Trophoblast cell (in vitro differentiated cells and primary cell): ENCODE results near the gene SMIM36.
A peak's percentile ranks its signal among the peaks of the same experiment; 100 is the strongest.
"Not testable (repeated sequence)": the region's sequence is repeated elsewhere in the genome, so short reads cannot be mapped to it uniquely, and the experiment has no call there.

ENCODE experiments used
- DNase-seq, 2 donors: peaks; one replicate each; pipeline ENCODE4 v3.0.0-alpha.2; 2016
- H2AFZ ChIP-seq: 2 replicates; pipeline ENCODE4 v1.6.1; 2013; ENCODE audit warnings: low read length, moderate library complexity, mild to moderate bottlenecking; ENCODE audit not compliant: insufficient read depth, poor library complexity
- H2AK5ac ChIP-seq: 2 replicates; pipeline ENCODE4 v1.6.1; 2013; ENCODE audit warnings: mild to moderate bottlenecking, low read length
- H2BK120ac ChIP-seq: 2 replicates; pipeline ENCODE4 v1.6.1; 2013; ENCODE audit warnings: low read length, mild to moderate bottlenecking, moderate library complexity; ENCODE audit not compliant: insufficient read depth, poor library complexity
- H2BK12ac ChIP-seq: 2 replicates; pipeline ENCODE4 v1.6.1; 2013; ENCODE audit warnings: mild to moderate bottlenecking, low read length, moderate library complexity
- H2BK5ac ChIP-seq: 2 replicates; pipeline ENCODE4 v1.6.1; 2013; ENCODE audit warnings: low read length, low read depth, moderate library complexity, mild to moderate bottlenecking; ENCODE audit not compliant: poor library complexity
- H3K14ac ChIP-seq: 2 replicates; pipeline ENCODE4 v1.6.1; 2013; ENCODE audit warnings: mild to moderate bottlenecking, low read length
- H3K18ac ChIP-seq: 2 replicates; pipeline ENCODE4 v1.6.1; 2013; ENCODE audit warnings: mild to moderate bottlenecking, low read length
- H3K23ac ChIP-seq: 2 replicates; pipeline ENCODE4 v1.6.1; 2013; ENCODE audit warnings: low read length
- H3K27ac ChIP-seq: 2 replicates; pipeline ENCODE4 v1.5.1; 2013; ENCODE audit warnings: low read depth, mild to moderate bottlenecking, inconsistent platforms, low read length, moderate library complexity
- H3K27me3 ChIP-seq: 2 replicates; pipeline ENCODE4 v1.6.1; 2013; ENCODE audit warnings: inconsistent platforms, mild to moderate bottlenecking, low read length, moderate library complexity; ENCODE audit not compliant: insufficient read depth
- H3K36me3 ChIP-seq, 2 experiments: 1 replicate in 1 of 2; 2 replicates in 1 of 2; pipeline ENCODE4 v1.6.1; 2013; ENCODE audit warnings: low read length in 2 of 2, mild to moderate bottlenecking in 2 of 2, moderate library complexity in 1 of 2; ENCODE audit not compliant: insufficient read depth in 2 of 2, control insufficient read depth in 1 of 2
- H3K4ac ChIP-seq: 2 replicates; pipeline ENCODE4 v1.6.1; 2013; ENCODE audit warnings: low read depth, mild to moderate bottlenecking, low read length, moderate library complexity
- H3K4me1 ChIP-seq, 2 experiments: 1 replicate in 1 of 2; 2 replicates in 1 of 2; pipeline ENCODE4 v1.6.1; 2013; ENCODE audit warnings: low read length in 2 of 2, mild to moderate bottlenecking in 2 of 2, moderate library complexity in 1 of 2; ENCODE audit not compliant: insufficient read depth in 2 of 2, control insufficient read depth in 1 of 2
- H3K4me2 ChIP-seq: 2 replicates; pipeline ENCODE4 v1.6.1; 2013; ENCODE audit warnings: inconsistent platforms, mild to moderate bottlenecking, low read length, moderate library complexity
- H3K4me3 ChIP-seq: 2 replicates; pipeline ENCODE4 v1.5.1; 2013; ENCODE audit warnings: mild to moderate bottlenecking, low read depth, low read length, inconsistent platforms
- H3K79me1 ChIP-seq: one replicate; pipeline ENCODE4 v1.6.1; 2013; ENCODE audit warnings: low read length
- H3K79me2 ChIP-seq: 2 replicates; pipeline ENCODE4 v1.6.1; 2013; ENCODE audit warnings: low read length, mild to moderate bottlenecking; ENCODE audit not compliant: control insufficient read depth, insufficient read depth, poor library complexity
- H3K9ac ChIP-seq: 2 replicates; pipeline ENCODE4 v1.6.1; 2013; ENCODE audit warnings: mild to moderate bottlenecking, low read length
- H3K9me3 ChIP-seq: 2 replicates; pipeline ENCODE4 v1.6.1; 2013; ENCODE audit warnings: low read depth, mild to moderate bottlenecking, control low read depth, inconsistent platforms, low read length; ENCODE audit not compliant: insufficient read depth
- H4K12ac ChIP-seq: 2 replicates; pipeline ENCODE4 v1.6.1; 2013; ENCODE audit warnings: low read depth, mild to moderate bottlenecking, low read length, moderate library complexity
- H4K8ac ChIP-seq: 2 replicates; pipeline ENCODE4 v1.6.1; 2013; ENCODE audit warnings: low read depth, mild to moderate bottlenecking, low read length, moderate library complexity
- H4K91ac ChIP-seq: one replicate; pipeline ENCODE4 v1.6.1; 2013; ENCODE audit warnings: low read depth, mild to moderate bottlenecking, low read length, moderate library complexity
- WGBS: extraction: QIAGEN DNeasy Blood & Tissue Kit; methylation state at CpG from one replicate; pipeline ENCODE4 v1.1.7; 2013; ENCODE audit warnings: missing lambda C conversion rate; ENCODE audit not compliant: insufficient read length, insufficient coverage; ENCODE audit errors: extremely low coverage; 5-methylcytosine and 5-hydroxymethylcytosine counted together

The SMIM36 gene

DNA sequence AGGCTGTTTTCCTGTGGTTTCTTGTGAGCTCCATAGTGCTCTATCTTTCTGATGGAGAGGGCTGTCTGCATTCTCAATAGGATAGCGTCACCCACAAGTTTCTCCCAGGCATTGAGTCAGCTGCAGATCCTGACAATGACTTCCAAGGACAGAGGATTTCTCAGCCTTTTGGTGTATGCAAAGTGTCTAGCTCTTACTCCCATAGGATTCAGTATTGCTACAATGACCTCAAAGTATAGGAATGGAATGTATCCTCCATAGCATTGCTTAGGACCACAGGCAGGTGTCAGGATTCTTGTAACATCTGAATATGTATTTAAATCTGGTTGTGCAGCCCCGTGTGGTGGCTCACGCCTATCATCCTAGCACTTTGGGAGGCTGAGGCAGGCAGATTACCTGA lies 32.3 kb downstream of the SMIM36 start:
- no peak overlapping the region for H3K23ac ChIP-seq
- no peaks in the 10 kb centered on the region for H3K27me3 ChIP-seq
- H4K12ac ChIP-seq = no peak overlapping the region
- H3K4me1 ChIP-seq = no peaks in the 10 kb centered on the region
- H3K14ac ChIP-seq = no peak overlapping the region
- no peak overlapping the region for H2BK120ac ChIP-seq
- H3K4me3 ChIP-seq = no peak overlapping the region
- no peak overlapping the region for H3K4ac ChIP-seq
- H4K8ac ChIP-seq = no peak overlapping the region
- no peak overlapping the region for H3K9ac ChIP-seq
- H3K79me1 ChIP-seq = no peaks in the 10 kb centered on the region
- H2BK12ac ChIP-seq = no peak overlapping the region
- no peak overlapping the region for H2AFZ ChIP-seq
- no peaks in the 10 kb centered on the region for H3K79me2 ChIP-seq
- peaks cover 0 to 1% of the 10 kb centered on the region in 2 experiments for H3K36me3 ChIP-seq
- H3K4me2 ChIP-seq = no peak overlapping the region
- no peak overlapping the region for H2BK5ac ChIP-seq
- H4K91ac ChIP-seq = no peak overlapping the region
- no peak overlapping the region for H2AK5ac ChIP-seq
- H3K27ac ChIP-seq = no peak overlapping the region
- H3K18ac ChIP-seq = no peak overlapping the region
- peaks cover 2% of the 10 kb centered on the region for H3K9me3 ChIP-seq
- DNase-seq = peak; percentile 76 to 90
- WGBS = no CpG with 5 or more reads among the region's 3 CpGs

DNA sequence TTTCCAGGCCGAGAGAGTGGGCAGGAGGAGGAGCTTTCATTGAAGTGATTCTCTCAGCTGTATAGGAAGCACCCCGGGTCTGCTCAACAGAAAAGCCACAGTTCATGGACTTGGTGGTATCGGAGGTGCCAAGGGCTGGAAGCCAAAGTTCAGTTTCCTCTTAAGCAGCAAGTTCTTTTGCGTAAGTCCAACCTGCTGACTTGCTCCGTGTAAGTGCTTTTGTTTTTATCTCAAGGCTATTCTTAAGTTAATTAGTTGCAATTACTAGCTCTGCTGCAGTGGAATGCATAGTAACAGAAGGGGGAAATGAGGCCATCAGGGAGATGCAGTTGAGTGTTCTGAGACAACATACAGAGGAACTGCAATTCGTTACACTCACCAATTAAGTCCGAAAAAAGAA lies 44.6 kb downstream of the SMIM36 start:
- H2AFZ ChIP-seq = no peak overlapping the region
- no peak overlapping the region for H2AK5ac ChIP-seq
- no CpG with 5 or more reads among the region's 7 CpGs for WGBS
- no peak overlapping the region for H2BK120ac ChIP-seq
- no peaks in the 10 kb centered on the region for H3K4me1 ChIP-seq
- H4K8ac ChIP-seq = no peak overlapping the region
- no peak overlapping the region for H3K27ac ChIP-seq
- no peak overlapping the region for H3K23ac ChIP-seq
- no peak overlapping the region for H3K4ac ChIP-seq
- peaks cover 2% of the 10 kb centered on the region for H3K9me3 ChIP-seq
- H2BK12ac ChIP-seq = no peak overlapping the region
- H3K79me1 ChIP-seq = no peaks in the 10 kb centered on the region
- no peak overlapping the region for H4K12ac ChIP-seq
- no peak overlapping the region for H3K9ac ChIP-seq
- no peak overlapping the region for H3K14ac ChIP-seq
- H3K4me2 ChIP-seq = no peak overlapping the region
- H3K79me2 ChIP-seq = no peaks in the 10 kb centered on the region
- no peak overlapping the region for H2BK5ac ChIP-seq
- H3K36me3 ChIP-seq = no peaks in the 10 kb centered on the region
- no peak overlapping the region for H3K4me3 ChIP-seq
- no peak overlapping the region for H4K91ac ChIP-seq
- no peak for DNase-seq
- no peaks in the 10 kb centered on the region for H3K27me3 ChIP-seq
- no peak overlapping the region for H3K18ac ChIP-seq

DNA sequence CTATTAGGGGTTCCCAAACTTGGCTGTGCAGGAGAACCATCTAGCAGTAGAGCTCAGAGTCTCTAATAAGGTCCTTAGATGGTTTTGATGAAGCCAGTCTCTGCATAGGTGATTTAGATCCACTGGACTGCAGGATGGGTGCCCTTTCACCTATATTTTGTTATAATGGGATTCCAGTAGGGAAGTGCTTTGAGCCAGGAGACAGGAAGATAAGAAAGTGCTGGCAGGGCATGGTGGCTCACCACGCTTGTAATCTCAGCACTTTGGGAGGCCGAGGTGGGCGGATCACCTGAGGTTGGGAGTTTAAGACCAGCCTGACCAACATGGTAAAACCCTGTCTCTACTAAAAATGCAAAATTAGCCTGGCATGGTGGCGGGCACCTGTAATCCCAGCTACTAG lies 45.5 kb downstream of the SMIM36 start:
- not testable (repeated sequence) for H4K12ac ChIP-seq, H3K79me2 ChIP-seq, H3K4ac ChIP-seq, H2BK12ac ChIP-seq, H3K4me1 ChIP-seq, DNase-seq, H4K91ac ChIP-seq, H3K18ac ChIP-seq, H3K79me1 ChIP-seq, H3K14ac ChIP-seq, H3K4me3 ChIP-seq, H3K27ac ChIP-seq, H3K4me2 ChIP-seq, H4K8ac ChIP-seq, H3K27me3 ChIP-seq, H3K23ac ChIP-seq, H2BK120ac ChIP-seq, H3K9me3 ChIP-seq, H2AFZ ChIP-seq, H3K9ac ChIP-seq, H2BK5ac ChIP-seq, H2AK5ac ChIP-seq, H3K36me3 ChIP-seq
- no CpG with 5 or more reads among the region's 4 CpGs for WGBS

DNA sequence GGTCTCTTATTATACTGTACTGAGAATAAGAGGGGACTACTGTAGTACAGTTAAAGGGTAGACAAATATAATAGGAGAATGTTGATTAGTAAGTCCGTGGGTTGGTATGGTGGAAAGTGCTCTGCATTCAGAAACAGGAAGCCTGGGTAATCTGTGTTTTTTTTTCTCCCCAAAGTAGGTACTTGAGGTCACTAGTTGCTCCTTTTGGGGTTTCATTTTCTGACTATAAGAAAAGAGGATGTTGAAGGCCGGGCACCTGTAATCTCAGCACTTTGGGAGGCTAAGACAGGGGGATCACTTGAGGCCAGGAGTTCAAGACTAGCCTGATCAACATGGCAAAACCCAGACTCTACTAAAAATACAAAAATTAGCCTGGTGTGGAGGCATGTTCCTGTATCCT lies 47.7 kb downstream of the SMIM36 start:
- Histone ChIP-seq H4K12ac (no peak overlapping the region), H3K4me1 (no peaks in the 10 kb centered on the region), H3K9me3 (peaks cover 2% of the 10 kb centered on the region), H2BK5ac (no peak overlapping the region), H3K4me3 (no peak overlapping the region), H3K18ac (no peak overlapping the region), H3K27me3 (no peaks in the 10 kb centered on the region), H3K4me2 (no peak overlapping the region), H3K23ac (no peak overlapping the region), H3K36me3 (no peaks in the 10 kb centered on the region), H3K79me1 (no peaks in the 10 kb centered on the region), H2BK120ac (no peak overlapping the region), H4K8ac (no peak overlapping the region), H2AK5ac (no peak overlapping the region), H3K79me2 (no peaks in the 10 kb centered on the region), H2AFZ (no peak overlapping the region), H3K4ac (no peak overlapping the region), H3K14ac (no peak overlapping the region), H4K91ac (no peak overlapping the region), H3K27ac (no peak overlapping the region), H2BK12ac (no peak overlapping the region), H3K9ac (no peak overlapping the region)
- no CpG with 5 or more reads among the region's 2 CpGs for WGBS
- DNase-seq = no peak

DNA sequence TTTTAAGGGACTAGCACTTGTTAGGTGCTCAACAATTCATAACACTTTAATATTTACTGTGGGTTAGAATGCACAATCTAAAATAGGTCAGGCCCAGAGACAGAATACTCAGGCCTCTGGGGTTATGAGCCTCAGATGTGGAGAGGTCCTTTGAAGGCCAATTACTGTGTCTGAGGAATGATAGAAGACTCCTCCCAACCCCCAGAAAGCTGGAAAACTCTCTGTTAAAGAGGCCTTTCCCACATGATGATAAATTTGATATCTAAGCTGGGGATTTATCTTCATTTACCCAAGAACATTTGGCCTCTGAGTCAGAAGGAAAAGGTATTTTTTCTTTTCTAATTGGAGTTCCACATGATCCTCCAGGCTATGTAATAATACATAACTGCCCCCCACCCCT lies 48.5 kb downstream of the SMIM36 start:
- no peak for DNase-seq
- no peak overlapping the region for H2BK5ac ChIP-seq
- H3K79me1 ChIP-seq = no peaks in the 10 kb centered on the region
- H3K36me3 ChIP-seq = no peaks in the 10 kb centered on the region
- no peak overlapping the region for H2AFZ ChIP-seq
- no peak overlapping the region for H2BK12ac ChIP-seq
- H3K9ac ChIP-seq = no peak overlapping the region
- no peak overlapping the region for H3K27ac ChIP-seq
- H3K14ac ChIP-seq = no peak overlapping the region
- no peak overlapping the region for H3K23ac ChIP-seq
- H3K18ac ChIP-seq = no peak overlapping the region
- no peak overlapping the region for H3K4me3 ChIP-seq
- no peaks in the 10 kb centered on the region for H3K9me3 ChIP-seq
- no peak overlapping the region for H4K91ac ChIP-seq
- H4K12ac ChIP-seq = no peak overlapping the region
- no peak overlapping the region for H3K4me2 ChIP-seq
- H2AK5ac ChIP-seq = no peak overlapping the region
- H2BK120ac ChIP-seq = no peak overlapping the region
- H4K8ac ChIP-seq = no peak overlapping the region
- no peaks in the 10 kb centered on the region for H3K79me2 ChIP-seq
- no peak overlapping the region for H3K4ac ChIP-seq
- no peaks in the 10 kb centered on the region for H3K27me3 ChIP-seq
- H3K4me1 ChIP-seq = no peaks in the 10 kb centered on the region
